Hepatic stellate cell (primary cell): Measurements from ENCODE around the gene ZNF473.
"Not testable (repeated sequence)": the region's sequence is repeated elsewhere in the genome, so short reads cannot be mapped to it uniquely, and the experiment has no call there.

Source experiments
- DNase-seq: peaks from one replicate; pipeline ENCODE4 v3.0.0; 2011; ENCODE audit warnings: low spot score

The ZNF473 gene

GRCh38 chr19:50099696-50100095 is 73.9 kb downstream of the ZNF473 start:
- not testable (repeated sequence) for DNase-seq

GRCh38 chr19:50100946-50101345 is 75.1 kb downstream of the ZNF473 start:
- not testable (repeated sequence) for DNase-seq
